LNCaP clone FGC (cell line): ENCODE data around the gene GET3.

ENCODE experiments used
- DNase-seq: peaks from one replicate; pipeline ENCODE4 v3.0.0-alpha.2; 2011; ENCODE audit warnings: low read depth
- H3K4me3 ChIP-seq: 2 replicates; pipeline ENCODE4 v1.5.1; 2011; ENCODE audit warnings: mild to moderate bottlenecking, low read depth, low read length, control low read depth
- CTCF ChIP-seq: IDR thresholded peaks from 2 replicates; pipeline ENCODE4 v1.5.1; 2012; ENCODE audit warnings: mild to moderate bottlenecking; ENCODE audit not compliant: control insufficient read depth, insufficient read depth; ENCODE audit errors: extremely low read depth

The GET3 gene

DNA sequence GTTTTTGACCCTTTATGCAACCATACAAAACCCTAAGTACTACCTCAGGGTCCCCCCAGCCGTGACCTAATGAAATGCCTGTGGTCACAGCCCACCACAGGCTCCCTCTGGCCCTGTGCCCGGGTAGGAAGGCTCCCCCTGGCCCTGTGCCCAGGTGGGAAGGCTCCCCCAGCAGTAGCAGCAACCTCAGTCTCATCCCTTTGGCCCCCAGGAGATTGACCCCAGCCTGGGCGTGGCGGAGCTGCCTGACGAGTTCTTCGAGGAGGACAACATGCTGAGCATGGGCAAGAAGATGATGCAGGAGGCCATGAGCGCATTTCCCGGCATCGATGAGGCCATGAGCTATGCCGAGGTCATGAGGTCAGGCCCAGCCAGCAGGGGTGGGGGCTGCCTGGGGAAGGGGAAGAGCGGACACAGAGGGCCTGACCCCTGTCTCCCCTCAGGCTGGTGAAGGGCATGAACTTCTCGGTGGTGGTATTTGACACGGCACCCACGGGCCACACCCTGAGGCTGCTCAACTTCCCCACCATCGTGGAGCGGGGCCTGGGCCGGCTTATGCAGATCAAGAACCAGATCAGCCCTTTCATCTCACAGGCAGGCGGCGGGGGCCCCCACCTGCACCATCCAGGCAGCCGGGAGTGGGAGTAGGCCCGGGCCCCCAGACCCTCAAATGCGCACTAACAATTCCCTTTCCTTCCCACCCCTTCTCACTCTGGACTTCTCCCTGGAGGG is 8.0 kb downstream of the GET3 start:
- no peak for TF ChIP-seq CTCF
- H3K4me3 ChIP-seq, result no peak overlapping the region
- DNase-seq, result no peak

DNA sequence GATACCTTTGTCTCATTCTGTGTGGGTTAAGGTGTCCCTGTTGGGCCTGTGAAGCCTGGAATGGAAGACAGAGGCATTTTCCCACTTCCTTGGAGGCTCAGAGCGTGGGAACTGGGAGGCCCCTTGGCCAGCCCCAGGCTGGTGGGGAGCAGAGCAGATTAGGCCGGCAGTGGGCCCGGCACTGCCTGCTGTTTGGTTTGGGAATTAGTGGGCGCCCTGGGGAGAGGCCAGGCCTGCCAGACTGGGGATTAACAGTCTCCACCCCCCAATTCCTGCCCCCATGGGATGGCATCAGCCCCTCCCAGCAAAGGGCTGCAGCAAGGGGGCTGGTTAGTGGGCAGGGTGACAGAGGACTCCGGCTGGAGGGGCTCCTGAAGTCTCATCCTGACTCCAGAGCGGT is 11.2 kb downstream of the GET3 start:
- no peak for TF ChIP-seq CTCF
- no peak for DNase-seq
- no peak overlapping the region for H3K4me3 ChIP-seq

DNA sequence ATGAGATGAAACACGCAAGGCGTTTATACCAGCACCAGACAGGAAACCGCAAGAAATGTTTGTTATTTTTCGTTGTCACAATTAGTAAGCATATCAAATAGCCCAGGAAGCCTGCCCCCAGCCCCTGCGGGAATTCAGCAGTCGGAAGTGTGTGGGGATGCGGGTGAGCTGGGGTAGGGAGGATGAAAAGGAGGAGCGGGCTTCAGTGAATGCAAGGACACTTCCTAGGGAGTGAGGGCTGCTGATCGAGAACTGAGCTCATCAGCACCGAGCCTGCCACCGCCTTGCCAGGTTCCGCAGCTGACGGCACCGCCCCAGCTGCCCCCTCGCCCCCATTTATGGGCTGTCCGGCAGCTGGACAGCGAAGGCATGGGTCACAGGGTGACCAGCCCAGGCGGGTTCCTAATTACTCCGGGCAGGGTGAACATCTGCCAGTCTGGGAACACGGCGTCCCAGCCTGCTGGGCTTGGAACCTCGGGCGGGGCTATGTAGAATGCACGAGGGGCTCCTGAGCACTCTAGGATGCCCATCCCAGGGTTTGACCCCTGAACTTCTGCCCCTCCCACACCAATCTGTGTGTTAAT is 12.7 kb downstream of the GET3 start:
- DNase-seq, result no peak
- no peak for TF ChIP-seq CTCF
- no peak overlapping the region for H3K4me3 ChIP-seq

GRCh38 chr19:12750851-12751250 is 13.6 kb downstream of the GET3 start:
- no peak for TF ChIP-seq CTCF
- no peak for DNase-seq
- no peak overlapping the region for H3K4me3 ChIP-seq

- no peak for DNase-seq
- H3K4me3 ChIP-seq, result no peak within 1 kb of the TSS
- no peak for TF ChIP-seq CTCF
Measured at GRCh38 chr19:12751635-12752034, 14.3 kb downstream of the GET3 start, which contains the start of gene BEST2. TSS of gene BEST2 (plus strand) at chr19:12751791. CDS start at chr19:12752593, 802 bp downstream.

DNA sequence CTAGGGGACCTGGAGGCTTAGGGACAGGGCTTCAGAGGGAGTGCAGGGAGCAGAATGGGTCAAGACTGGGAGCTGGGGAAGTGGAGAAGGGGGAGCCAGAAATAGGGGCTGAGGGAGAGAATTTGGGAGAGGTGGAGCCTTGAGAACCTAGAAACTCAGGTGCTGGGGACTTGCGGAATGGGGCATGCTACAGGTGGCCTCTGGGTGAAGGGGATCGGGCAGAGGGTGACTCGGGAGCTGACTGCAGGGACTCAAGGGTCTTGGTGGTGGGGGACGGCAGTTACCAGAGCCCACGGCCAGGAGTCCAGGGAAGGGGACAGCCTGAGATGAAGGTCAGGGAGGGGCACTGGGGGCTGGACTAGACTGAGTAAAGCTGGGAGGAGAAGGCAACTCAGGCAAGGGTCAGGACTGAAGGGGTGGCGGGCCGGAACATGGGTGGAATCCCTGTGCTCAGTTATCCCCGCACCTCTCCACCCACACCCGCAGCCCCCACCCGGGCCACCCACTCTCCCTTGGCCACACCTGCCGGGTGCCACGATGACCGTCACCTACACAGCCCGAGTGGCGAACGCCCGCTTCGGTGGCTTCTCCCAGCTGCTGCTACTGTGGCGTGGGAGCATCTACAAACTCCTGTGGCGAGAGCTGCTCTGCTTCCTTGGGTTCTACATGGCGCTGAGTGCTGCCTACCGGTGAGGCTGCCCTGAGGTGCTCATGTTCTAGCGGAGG is 14.9 kb downstream of the GET3 start:
- no peak overlapping the region for H3K4me3 ChIP-seq
- TF ChIP-seq CTCF, result no peak
- no peak for DNase-seq
